GM10266 (cell line): ENCODE data around the gene HMHB1.

Experiments used
- DNase-seq: peaks from one replicate; pipeline ENCODE4 v3.0.0; 2012; ENCODE audit errors: extremely low spot score
- TF ChIP-seq, protein P1 (sequence below): IDR thresholded peaks from 2 replicates; pipeline ENCODE4 v1.5.1; 2012; ENCODE audit warnings: mild to moderate bottlenecking, low read depth; ENCODE audit not compliant: control insufficient read depth, insufficient read depth; ENCODE audit errors: missing control alignments

The HMHB1 gene

DNA sequence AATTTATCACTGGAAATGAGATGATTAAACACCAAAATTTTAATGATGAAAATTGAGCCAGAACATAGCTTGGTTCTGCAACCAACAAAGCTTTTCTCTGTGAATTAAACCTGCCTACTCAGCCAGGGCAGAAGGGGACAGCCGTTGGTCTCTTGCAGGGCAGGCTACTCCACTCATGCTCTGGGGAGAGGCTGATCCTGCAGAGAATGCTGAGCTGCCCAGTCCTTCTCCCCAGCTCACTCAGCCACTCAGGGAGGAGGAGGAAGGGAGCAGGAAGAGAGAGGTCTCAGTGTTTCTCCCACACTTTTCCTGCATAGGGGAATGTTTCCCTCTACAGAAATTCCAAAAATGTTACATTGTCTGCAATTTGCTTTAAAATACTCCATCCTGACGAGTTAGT lies 40.4 kb upstream of the HMHB1 start:
- no peak for DNase-seq
- TF ChIP-seq, protein P1, sequence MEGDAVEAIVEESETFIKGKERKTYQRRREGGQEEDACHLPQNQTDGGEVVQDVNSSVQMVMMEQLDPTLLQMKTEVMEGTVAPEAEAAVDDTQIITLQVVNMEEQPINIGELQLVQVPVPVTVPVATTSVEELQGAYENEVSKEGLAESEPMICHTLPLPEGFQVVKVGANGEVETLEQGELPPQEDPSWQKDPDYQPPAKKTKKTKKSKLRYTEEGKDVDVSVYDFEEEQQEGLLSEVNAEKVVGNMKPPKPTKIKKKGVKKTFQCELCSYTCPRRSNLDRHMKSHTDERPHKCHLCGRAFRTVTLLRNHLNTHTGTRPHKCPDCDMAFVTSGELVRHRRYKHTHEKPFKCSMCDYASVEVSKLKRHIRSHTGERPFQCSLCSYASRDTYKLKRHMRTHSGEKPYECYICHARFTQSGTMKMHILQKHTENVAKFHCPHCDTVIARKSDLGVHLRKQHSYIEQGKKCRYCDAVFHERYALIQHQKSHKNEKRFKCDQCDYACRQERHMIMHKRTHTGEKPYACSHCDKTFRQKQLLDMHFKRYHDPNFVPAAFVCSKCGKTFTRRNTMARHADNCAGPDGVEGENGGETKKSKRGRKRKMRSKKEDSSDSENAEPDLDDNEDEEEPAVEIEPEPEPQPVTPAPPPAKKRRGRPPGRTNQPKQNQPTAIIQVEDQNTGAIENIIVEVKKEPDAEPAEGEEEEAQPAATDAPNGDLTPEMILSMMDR: no peak

DNA sequence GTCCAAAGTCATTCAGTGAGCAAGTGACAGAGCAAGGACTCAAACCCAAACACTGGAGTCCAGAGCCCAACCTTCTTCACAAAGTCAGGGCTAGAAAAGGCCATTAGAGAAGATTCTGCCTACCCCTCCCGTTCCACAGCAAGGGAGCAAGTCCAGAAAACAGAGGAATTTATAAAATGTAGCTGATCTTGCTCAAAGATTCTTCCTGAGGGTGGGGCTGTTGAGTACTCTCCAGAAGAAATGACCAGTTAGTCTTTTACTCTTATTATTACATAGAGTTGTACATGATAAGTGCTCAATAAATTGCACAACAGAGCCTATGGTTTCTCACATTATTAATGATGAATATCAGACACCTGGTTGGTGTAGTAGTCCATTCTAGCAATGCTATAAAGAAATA lies 39.3 kb upstream of the HMHB1 start:
- TF ChIP-seq, protein P1: no peak

DNA sequence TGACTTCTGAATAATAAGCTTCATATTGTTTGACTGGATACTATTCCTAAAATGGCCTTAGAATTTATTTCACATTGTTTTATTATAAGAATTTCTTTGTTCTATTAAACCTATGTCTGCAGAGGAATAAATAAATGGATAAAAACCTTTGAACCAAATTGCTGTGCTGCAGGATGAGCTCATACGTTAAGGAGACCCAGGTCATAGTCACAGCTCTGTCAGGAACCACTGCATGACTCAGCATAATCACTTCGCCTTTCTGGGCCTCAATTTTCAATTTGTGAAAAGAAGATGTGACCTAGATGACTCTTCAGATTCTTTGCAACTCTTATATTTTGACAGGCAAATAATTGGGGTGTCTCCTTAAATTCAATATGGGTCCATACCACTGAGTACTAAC lies 36.7 kb upstream of the HMHB1 start:
- TF ChIP-seq, protein P1: no peak
- DNase-seq: no peak

More for the DNA sequence above, 39.3 kb upstream of the HMHB1 start:
- DNase-seq: no peak

DNA sequence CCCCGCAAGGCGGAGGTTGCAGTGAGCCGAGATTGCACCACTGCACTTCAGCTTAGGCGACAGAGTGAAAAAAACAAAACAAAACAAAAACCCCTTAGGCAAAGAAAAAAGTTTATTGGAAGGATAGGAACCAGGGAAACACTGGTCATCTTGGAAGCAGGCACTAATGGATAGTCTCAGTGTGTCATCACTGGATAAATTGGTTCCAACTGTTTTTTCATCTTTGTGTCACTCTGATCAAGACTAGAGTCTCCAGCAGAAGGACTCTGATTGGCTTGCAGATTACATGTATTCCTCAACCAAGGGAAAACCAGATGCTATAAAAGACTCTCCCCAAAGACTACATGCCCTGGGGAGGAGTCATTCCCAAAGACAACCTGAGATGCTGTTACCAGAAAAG lies 35.0 kb upstream of the HMHB1 start:
- TF ChIP-seq, protein P1: no peak

DNA sequence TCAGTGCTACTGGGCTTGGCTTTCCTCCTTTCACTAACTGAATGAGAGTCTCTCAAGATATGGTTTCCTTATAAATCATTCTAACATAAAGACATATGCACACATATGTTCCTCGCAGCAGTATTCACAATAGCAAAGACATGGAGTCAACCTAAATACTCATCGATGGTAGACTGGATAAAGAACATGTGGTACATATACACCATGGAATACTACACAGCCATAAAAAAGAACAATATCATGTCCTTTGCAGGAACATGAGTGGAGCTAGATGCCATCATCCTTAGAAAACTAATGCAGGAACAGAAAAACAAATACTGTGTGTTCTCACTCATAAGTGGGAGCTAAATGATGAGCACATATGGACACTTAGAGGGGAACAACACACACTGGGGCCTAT lies 32.5 kb upstream of the HMHB1 start:
- DNase-seq: no peak
- TF ChIP-seq, protein P1: no peak

More for the DNA sequence above, 35.0 kb upstream of the HMHB1 start:
- DNase-seq: no peak

DNA sequence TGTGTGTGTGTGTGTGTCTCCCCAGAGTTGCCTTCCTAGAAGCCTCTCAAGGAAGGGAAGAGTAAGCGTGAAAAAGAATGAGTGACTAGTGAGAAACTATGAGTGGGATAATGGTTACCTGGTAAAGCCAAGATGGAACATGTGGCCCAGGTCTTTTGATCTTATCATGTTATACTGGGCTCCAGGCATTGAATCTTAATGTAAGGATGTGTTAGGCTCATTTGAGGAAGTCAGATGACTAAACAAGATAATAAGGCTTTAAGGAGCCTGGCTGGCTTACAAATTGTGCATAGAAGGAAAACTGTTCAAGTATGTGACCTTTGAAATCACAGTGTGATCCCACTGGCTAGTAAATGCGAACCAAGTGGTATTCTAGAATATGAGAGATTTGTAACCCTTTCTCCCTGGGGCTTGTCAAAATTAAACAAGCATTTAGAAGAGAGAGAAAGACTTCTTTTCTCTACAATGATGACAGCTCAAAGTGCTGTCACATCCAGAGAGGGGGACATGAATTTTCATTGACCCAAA lies 29.9 kb upstream of the HMHB1 start:
- no peak for DNase-seq
- TF ChIP-seq, protein P1: no peak

DNA sequence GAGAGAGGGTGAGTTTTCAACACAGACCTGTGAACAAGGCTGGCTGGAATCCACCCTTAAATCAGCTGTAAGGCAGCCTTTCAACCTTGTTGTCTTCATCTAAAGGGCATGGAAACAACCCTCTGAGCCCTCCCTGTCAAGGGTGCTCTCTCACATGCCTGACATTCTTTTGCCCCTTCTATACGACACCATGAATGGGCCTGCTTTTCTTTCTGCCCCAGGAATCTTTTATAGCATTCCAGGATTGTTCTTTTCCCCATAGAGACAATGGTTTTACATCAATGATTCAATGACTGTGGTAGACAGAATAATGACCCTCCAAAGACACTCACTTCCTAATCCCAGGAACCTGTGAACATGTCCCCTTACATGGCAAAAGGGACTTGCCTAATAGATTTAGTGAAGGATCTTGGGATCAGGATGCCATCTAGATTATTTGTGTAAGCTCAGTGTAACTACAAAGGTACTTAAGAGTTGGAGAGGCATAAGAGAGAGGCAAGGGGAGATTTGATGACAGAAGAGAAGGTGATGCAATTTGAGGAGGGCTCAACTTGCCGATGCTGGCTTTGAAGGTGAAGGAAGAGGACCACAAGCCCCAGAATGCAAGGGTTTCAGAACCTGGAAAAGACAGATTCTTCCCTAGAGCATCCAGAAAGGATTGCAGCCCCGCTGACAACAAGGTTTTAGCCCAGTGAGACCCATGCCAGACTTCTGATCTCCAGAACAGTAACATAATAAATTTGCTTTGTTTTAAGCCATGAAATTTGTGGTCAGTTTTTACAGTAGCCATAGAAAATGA lies 29.2 kb upstream of the HMHB1 start:
- no peak for DNase-seq
- TF ChIP-seq, protein P1: no peak
